RWPE2 (cell line): Measurements from ENCODE around the gene ZC3H11A.
"Not testable (repeated sequence)": the region's sequence is repeated elsewhere in the genome, so short reads cannot be mapped to it uniquely, and the experiment has no call there.

Source experiments
- ATAC-seq: fragments of 200-7000 bp; cut with Tn5 transposase; 3 replicates; pipeline ENCODE4 v1.9.1; 2021; ENCODE audit warnings: low read depth
- DNase-seq: peaks from one replicate; pipeline ENCODE4 v3.0.0-alpha.2; 2020; ENCODE audit warnings: low spot score
- H3K27ac ChIP-seq: fragments of 450-650 bp; 2 replicates; pipeline ENCODE4 v1.5.1; 2017; ENCODE audit warnings: mild to moderate bottlenecking; ENCODE audit not compliant: poor library complexity, severe bottlenecking
- H3K27me3 ChIP-seq: fragments of 250-450 bp; sonication (Bioruptor Pico); 2 replicates; pipeline ENCODE4 v1.5.1; 2021; ENCODE audit warnings: mild to moderate bottlenecking, moderate library complexity; ENCODE audit not compliant: insufficient read depth, poor library complexity, severe bottlenecking
- H3K36me3 ChIP-seq: fragments of 250-450 bp; sonication (Bioruptor Pico); 2 replicates; pipeline ENCODE4 v1.5.1; 2020; ENCODE audit warnings: low read depth, mild to moderate bottlenecking, moderate library complexity
- H3K4me1 ChIP-seq: fragments of 250-450 bp; sonication (Bioruptor Pico); 2 replicates; pipeline ENCODE4 v1.5.1; 2021; ENCODE audit warnings: mild to moderate bottlenecking, moderate library complexity; ENCODE audit not compliant: insufficient read depth, poor library complexity, severe bottlenecking
- H3K4me3 ChIP-seq: fragments of 250-450 bp; sonication (Bioruptor Pico); 2 replicates; pipeline ENCODE4 v1.5.1; 2021; ENCODE audit warnings: mild to moderate bottlenecking, moderate library complexity; ENCODE audit not compliant: severe bottlenecking
- H3K9me3 ChIP-seq: fragments of 250-450 bp; sonication (Bioruptor Pico); 2 replicates; pipeline ENCODE4 v1.5.1; 2021; ENCODE audit warnings: mild to moderate bottlenecking, moderate library complexity; ENCODE audit not compliant: severe bottlenecking
- TF ChIP-seq, protein P1 (sequence below): fragments of 450-650 bp; IDR thresholded peaks from one replicate; pipeline ENCODE4 v1.5.1; 2017; ENCODE audit warnings: mild to moderate bottlenecking, moderate library complexity; ENCODE audit not compliant: poor library complexity, severe bottlenecking

The ZC3H11A gene

DNA sequence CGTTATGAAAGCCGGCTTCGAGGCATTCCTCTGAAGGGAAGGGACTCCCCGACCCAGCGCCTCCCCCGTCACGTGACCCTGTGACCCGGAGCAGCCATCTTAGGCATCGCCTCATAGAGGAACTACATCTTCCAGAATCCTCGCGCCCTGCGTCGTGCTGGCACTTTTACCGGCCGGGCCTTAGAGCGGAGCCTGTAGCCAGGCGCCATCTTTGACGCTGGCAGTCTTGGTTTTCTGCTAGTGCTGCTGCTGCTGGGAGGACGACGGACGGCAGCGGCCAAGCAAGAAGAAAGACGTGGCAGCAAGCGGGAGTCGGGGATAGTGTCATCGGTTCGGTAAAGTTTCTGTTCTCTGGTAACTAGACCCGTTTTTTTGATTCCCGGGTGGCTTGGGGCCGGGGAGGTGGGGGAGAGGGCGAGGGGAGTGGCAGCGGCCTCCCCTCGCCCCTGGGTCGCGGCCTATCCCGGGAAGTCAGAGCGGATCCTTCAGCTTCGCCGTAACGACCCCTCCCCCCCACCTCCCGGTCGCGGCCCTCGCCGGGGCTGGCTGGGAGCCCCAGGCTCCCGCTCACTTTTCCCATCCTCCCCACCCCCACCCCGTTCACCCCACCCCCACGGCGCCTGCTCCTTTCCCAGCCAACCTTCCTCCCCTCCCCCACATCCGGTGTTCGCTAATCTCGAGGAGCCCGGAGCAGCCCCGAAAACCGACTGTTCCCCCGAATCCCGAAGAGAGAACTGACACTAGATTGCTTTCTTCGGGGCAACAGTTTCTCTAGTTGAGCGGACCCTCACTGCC, at the start of gene ZC3H11A, which contains the start of gene ZBED6:
Gene ZC3H11A, plus strand, starts transcription at position 183 of the 795 bp plus-strand sequence. CDS start 21,448 bp downstream, outside the sequence.
Gene ZBED6, plus strand, starts transcription at position 183 of the 795 bp plus-strand sequence. CDS start 1,900 bp downstream, outside the sequence.
- TF ChIP-seq, protein P1, sequence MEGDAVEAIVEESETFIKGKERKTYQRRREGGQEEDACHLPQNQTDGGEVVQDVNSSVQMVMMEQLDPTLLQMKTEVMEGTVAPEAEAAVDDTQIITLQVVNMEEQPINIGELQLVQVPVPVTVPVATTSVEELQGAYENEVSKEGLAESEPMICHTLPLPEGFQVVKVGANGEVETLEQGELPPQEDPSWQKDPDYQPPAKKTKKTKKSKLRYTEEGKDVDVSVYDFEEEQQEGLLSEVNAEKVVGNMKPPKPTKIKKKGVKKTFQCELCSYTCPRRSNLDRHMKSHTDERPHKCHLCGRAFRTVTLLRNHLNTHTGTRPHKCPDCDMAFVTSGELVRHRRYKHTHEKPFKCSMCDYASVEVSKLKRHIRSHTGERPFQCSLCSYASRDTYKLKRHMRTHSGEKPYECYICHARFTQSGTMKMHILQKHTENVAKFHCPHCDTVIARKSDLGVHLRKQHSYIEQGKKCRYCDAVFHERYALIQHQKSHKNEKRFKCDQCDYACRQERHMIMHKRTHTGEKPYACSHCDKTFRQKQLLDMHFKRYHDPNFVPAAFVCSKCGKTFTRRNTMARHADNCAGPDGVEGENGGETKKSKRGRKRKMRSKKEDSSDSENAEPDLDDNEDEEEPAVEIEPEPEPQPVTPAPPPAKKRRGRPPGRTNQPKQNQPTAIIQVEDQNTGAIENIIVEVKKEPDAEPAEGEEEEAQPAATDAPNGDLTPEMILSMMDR = no peak
- Histone ChIP-seq H3K27ac (peak within 1 kb of the TSS; percentile 92), H3K36me3 (peaks cover 44% of the 10 kb centered on the region), H3K9me3 (no peaks in the 10 kb centered on the region), H3K4me1 (peaks cover 40% of the 10 kb centered on the region), H3K27me3 (no peaks in the 10 kb centered on the region), H3K4me3 (peak within 1 kb of the TSS; percentile 84)
- ATAC-seq (peak; percentile 97), DNase-seq (peak; percentile 99)

DNA sequence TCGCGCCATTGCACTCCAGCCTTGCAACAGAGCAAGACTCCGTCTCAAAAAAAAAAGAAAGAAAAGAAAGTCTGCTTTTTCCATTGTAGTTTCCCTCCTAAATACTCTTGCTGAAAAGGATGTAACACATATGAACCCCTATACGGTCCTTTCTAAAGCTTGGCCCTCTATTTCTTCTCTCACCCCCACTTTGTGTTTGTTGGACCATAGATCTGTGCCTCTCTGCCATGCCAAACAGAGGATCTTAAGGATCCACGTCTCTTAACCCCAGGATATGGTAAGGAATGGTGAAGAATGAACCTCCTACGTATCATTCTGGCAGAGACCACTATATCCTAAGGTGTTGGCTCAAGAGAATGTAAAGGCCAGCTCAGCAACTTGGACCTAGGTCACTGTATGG, 49.1 kb upstream of the ZC3H11A start:
- Histone ChIP-seq H3K9me3 (no peaks in the 10 kb centered on the region), H3K4me3 (no peak overlapping the region), H3K27ac (no peak overlapping the region), H3K27me3 (no peaks in the 10 kb centered on the region), H3K36me3 (peaks cover 4% of the 10 kb centered on the region; the same call in 1 of the 2 replicates), H3K4me1 (peaks cover 12% of the 10 kb centered on the region)
- DNase-seq (no peak), ATAC-seq (no peak)
- TF ChIP-seq, protein P1 = no peak

DNA sequence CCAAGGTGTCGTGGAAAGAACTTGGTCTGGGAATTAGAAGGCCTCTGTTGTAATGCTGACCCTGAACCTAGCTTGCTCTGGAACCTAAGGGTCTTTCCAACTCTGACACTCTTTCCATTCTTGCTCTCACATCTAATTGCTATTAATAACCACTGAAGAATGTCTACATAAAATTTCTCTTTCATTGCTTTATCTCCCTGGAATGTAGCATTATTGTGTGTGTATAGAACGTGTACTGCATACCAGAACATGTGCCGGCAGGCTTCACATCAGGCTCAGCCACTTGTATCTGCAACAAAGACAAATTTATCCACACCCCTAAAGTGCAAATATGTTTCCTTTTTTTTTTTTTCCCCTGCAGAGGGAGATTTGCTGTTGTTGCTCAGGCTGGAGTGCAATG, 44.4 kb upstream of the ZC3H11A start:
- peaks cover 29% of the 10 kb centered on the region for H3K4me1 ChIP-seq
- no peaks in the 10 kb centered on the region for H3K27me3 ChIP-seq
- no peaks in the 10 kb centered on the region for H3K9me3 ChIP-seq
- peak; percentile 86 for DNase-seq
- no peak overlapping the region for H3K4me3 ChIP-seq
- H3K27ac ChIP-seq = peak overlapping the region; percentile 80
- TF ChIP-seq, protein P1 = peak; percentile 24
- peak; percentile 93 for ATAC-seq
- no peaks in the 10 kb centered on the region for H3K36me3 ChIP-seq

DNA sequence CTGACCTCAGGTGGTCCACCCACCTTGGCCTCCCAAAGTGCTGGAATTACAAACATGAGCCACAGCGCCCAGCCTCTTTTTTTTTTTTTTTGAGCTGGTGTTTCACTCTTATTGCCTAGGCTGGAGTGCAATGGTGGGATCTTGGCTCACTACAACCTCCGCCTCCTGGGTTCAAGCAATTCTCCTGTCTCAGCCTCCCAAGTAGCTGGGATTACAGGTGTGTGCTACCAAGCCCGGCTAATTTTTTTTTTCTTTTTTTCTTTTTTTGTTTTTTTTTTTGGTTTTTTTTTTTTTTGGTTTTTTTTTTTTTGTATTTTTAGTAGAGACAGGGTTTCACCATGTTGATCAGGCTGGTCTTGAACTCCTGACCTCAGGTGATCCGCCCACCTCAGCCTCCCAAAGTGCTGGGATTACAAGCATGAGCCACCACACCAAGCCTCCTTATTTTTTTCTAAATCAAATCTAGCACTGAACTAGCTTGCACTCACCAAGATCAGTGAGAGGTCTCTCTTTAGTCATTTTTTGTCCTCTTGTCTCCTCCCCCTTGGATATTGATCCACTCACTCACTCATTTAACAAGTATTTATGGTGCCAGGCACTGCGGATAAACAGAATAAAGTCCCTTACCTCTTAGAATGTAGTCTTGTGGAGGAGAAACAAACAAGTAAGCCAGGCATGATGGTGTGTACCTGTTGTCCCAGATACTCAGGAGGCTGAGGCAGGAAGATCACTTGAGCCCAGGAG, 43.6 kb upstream of the ZC3H11A start:
- H3K27me3 ChIP-seq, H3K4me3 ChIP-seq, DNase-seq, H3K9me3 ChIP-seq, ATAC-seq, H3K36me3 ChIP-seq: not testable (repeated sequence)
- Histone ChIP-seq H3K4me1 (peaks cover 36% of the 10 kb centered on the region), H3K27ac (peak overlapping the region; percentile 80)

DNA sequence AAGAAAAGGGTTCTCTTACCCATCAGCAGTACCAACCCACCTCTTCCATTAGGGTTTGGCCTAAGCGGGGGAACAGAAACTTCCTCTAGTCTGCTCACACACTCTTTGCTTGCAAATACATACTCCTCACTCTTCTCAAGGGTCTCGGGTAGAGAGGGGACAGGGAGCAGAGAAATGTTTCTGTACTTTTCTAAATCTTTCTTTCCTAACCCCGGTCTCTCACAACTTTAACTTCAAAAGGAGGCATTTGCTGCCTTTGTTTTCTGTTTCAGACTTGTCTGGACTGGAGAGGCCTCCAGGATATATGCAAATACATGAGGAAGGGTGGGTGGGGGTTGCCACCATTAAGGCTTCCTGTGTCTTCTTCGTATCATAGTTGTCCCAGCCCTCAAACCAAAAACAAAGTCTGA, 41.0 kb upstream of the ZC3H11A start:
- Histone ChIP-seq H3K9me3 (no peaks in the 10 kb centered on the region), H3K36me3 (no peaks in the 10 kb centered on the region), H3K4me1 (peaks cover 36% of the 10 kb centered on the region), H3K27me3 (no peaks in the 10 kb centered on the region), H3K27ac (peak overlapping the region; percentile 47), H3K4me3 (no peak overlapping the region)
- no peak; the same call in 2 of the 3 replicates for ATAC-seq
- TF ChIP-seq, protein P1 = no peak
- no peak for DNase-seq
